Trophoblast cell (in vitro differentiated cells and primary cell): ENCODE data around the gene DEK.
A peak's percentile ranks its signal among the peaks of the same experiment; 100 is the strongest.

Experiments
- DNase-seq, 2 donors: peaks; one replicate each; pipeline ENCODE4 v3.0.0-alpha.2; 2016
- H2AFZ ChIP-seq: 2 replicates; pipeline ENCODE4 v1.6.1; 2013; ENCODE audit warnings: low read length, moderate library complexity, mild to moderate bottlenecking; ENCODE audit not compliant: insufficient read depth, poor library complexity
- H2AK5ac ChIP-seq: 2 replicates; pipeline ENCODE4 v1.6.1; 2013; ENCODE audit warnings: mild to moderate bottlenecking, low read length
- H2BK120ac ChIP-seq: 2 replicates; pipeline ENCODE4 v1.6.1; 2013; ENCODE audit warnings: low read length, mild to moderate bottlenecking, moderate library complexity; ENCODE audit not compliant: insufficient read depth, poor library complexity
- H2BK12ac ChIP-seq: 2 replicates; pipeline ENCODE4 v1.6.1; 2013; ENCODE audit warnings: mild to moderate bottlenecking, low read length, moderate library complexity
- H2BK5ac ChIP-seq: 2 replicates; pipeline ENCODE4 v1.6.1; 2013; ENCODE audit warnings: low read length, low read depth, moderate library complexity, mild to moderate bottlenecking; ENCODE audit not compliant: poor library complexity
- H3K14ac ChIP-seq: 2 replicates; pipeline ENCODE4 v1.6.1; 2013; ENCODE audit warnings: mild to moderate bottlenecking, low read length
- H3K18ac ChIP-seq: 2 replicates; pipeline ENCODE4 v1.6.1; 2013; ENCODE audit warnings: mild to moderate bottlenecking, low read length
- H3K23ac ChIP-seq: 2 replicates; pipeline ENCODE4 v1.6.1; 2013; ENCODE audit warnings: low read length
- H3K27ac ChIP-seq: 2 replicates; pipeline ENCODE4 v1.5.1; 2013; ENCODE audit warnings: low read depth, mild to moderate bottlenecking, inconsistent platforms, low read length, moderate library complexity
- H3K27me3 ChIP-seq: 2 replicates; pipeline ENCODE4 v1.6.1; 2013; ENCODE audit warnings: inconsistent platforms, mild to moderate bottlenecking, low read length, moderate library complexity; ENCODE audit not compliant: insufficient read depth
- H3K36me3 ChIP-seq, 2 experiments: 1 replicate in 1 of 2; 2 replicates in 1 of 2; pipeline ENCODE4 v1.6.1; 2013; ENCODE audit warnings: low read length in 2 of 2, mild to moderate bottlenecking in 2 of 2, moderate library complexity in 1 of 2; ENCODE audit not compliant: insufficient read depth in 2 of 2, control insufficient read depth in 1 of 2
- H3K4ac ChIP-seq: 2 replicates; pipeline ENCODE4 v1.6.1; 2013; ENCODE audit warnings: low read depth, mild to moderate bottlenecking, low read length, moderate library complexity
- H3K4me1 ChIP-seq, 2 experiments: 1 replicate in 1 of 2; 2 replicates in 1 of 2; pipeline ENCODE4 v1.6.1; 2013; ENCODE audit warnings: low read length in 2 of 2, mild to moderate bottlenecking in 2 of 2, moderate library complexity in 1 of 2; ENCODE audit not compliant: insufficient read depth in 2 of 2, control insufficient read depth in 1 of 2
- H3K4me2 ChIP-seq: 2 replicates; pipeline ENCODE4 v1.6.1; 2013; ENCODE audit warnings: inconsistent platforms, mild to moderate bottlenecking, low read length, moderate library complexity
- H3K4me3 ChIP-seq: 2 replicates; pipeline ENCODE4 v1.5.1; 2013; ENCODE audit warnings: mild to moderate bottlenecking, low read depth, low read length, inconsistent platforms
- H3K79me1 ChIP-seq: one replicate; pipeline ENCODE4 v1.6.1; 2013; ENCODE audit warnings: low read length
- H3K79me2 ChIP-seq: 2 replicates; pipeline ENCODE4 v1.6.1; 2013; ENCODE audit warnings: low read length, mild to moderate bottlenecking; ENCODE audit not compliant: control insufficient read depth, insufficient read depth, poor library complexity
- H3K9ac ChIP-seq: 2 replicates; pipeline ENCODE4 v1.6.1; 2013; ENCODE audit warnings: mild to moderate bottlenecking, low read length
- H3K9me3 ChIP-seq: 2 replicates; pipeline ENCODE4 v1.6.1; 2013; ENCODE audit warnings: low read depth, mild to moderate bottlenecking, control low read depth, inconsistent platforms, low read length; ENCODE audit not compliant: insufficient read depth
- H4K12ac ChIP-seq: 2 replicates; pipeline ENCODE4 v1.6.1; 2013; ENCODE audit warnings: low read depth, mild to moderate bottlenecking, low read length, moderate library complexity
- H4K8ac ChIP-seq: 2 replicates; pipeline ENCODE4 v1.6.1; 2013; ENCODE audit warnings: low read depth, mild to moderate bottlenecking, low read length, moderate library complexity
- H4K91ac ChIP-seq: one replicate; pipeline ENCODE4 v1.6.1; 2013; ENCODE audit warnings: low read depth, mild to moderate bottlenecking, low read length, moderate library complexity
- WGBS: extraction: QIAGEN DNeasy Blood & Tissue Kit; methylation state at CpG from one replicate; pipeline ENCODE4 v1.1.7; 2013; ENCODE audit warnings: missing lambda C conversion rate; ENCODE audit not compliant: insufficient read length, insufficient coverage; ENCODE audit errors: extremely low coverage; 5-methylcytosine and 5-hydroxymethylcytosine counted together

The DEK gene

GRCh38 chr6:18253635-18254034 lies 10.7 kb downstream of the DEK start:
- no peak overlapping the region for H3K4me3 ChIP-seq
- no peaks in the 10 kb centered on the region for H3K4me1 ChIP-seq
- no peaks in the 10 kb centered on the region for H3K27me3 ChIP-seq
- H3K27ac ChIP-seq: no peak overlapping the region
- no peak overlapping the region for H4K12ac ChIP-seq
- no peak overlapping the region for H4K8ac ChIP-seq
- H2BK5ac ChIP-seq: no peak overlapping the region
- no peak overlapping the region for H3K18ac ChIP-seq
- H3K9me3 ChIP-seq: no peaks in the 10 kb centered on the region
- H4K91ac ChIP-seq: no peak overlapping the region
- H2BK12ac ChIP-seq: no peak overlapping the region
- no peak for DNase-seq
- H3K79me2 ChIP-seq: no peaks in the 10 kb centered on the region
- no peak overlapping the region for H2AFZ ChIP-seq
- no peak overlapping the region for H3K23ac ChIP-seq
- H3K36me3 ChIP-seq: peaks cover 13 to 14% of the 10 kb centered on the region in 2 experiments
- WGBS: no CpG with 5 or more reads among the region's 5 CpGs
- H2BK120ac ChIP-seq: no peak overlapping the region
- H3K14ac ChIP-seq: no peak overlapping the region
- H2AK5ac ChIP-seq: no peak overlapping the region
- H3K9ac ChIP-seq: no peak overlapping the region
- H3K4me2 ChIP-seq: no peak overlapping the region
- peak overlapping the region; percentile 62 for H3K4ac ChIP-seq
- H3K79me1 ChIP-seq: no peaks in the 10 kb centered on the region

- Histone ChIP-seq H4K91ac (no peak overlapping the region), H2AK5ac (no peak overlapping the region), H3K4me1 (no peaks in the 10 kb centered on the region), H3K9ac (no peak overlapping the region), H2BK5ac (no peak overlapping the region), H4K12ac (no peak overlapping the region), H3K79me1 (no peaks in the 10 kb centered on the region), H2BK120ac (no peak overlapping the region), H3K27me3 (no peaks in the 10 kb centered on the region), H3K4ac (no peak overlapping the region), H3K4me2 (no peak overlapping the region), H3K23ac (no peak overlapping the region), H3K14ac (no peak overlapping the region), H2BK12ac (no peak overlapping the region), H3K18ac (no peak overlapping the region), H3K9me3 (no peaks in the 10 kb centered on the region), H3K79me2 (no peaks in the 10 kb centered on the region), H3K4me3 (no peak overlapping the region), H3K36me3 (peaks cover 13 to 16% of the 10 kb centered on the region in 2 experiments), H4K8ac (no peak overlapping the region), H2AFZ (no peak overlapping the region), H3K27ac (no peak overlapping the region)
- WGBS: no CpG with 5 or more reads among the region's 4 CpGs
- DNase-seq: no peak
Observed at GRCh38 chr6:18249271-18249670, 15.1 kb downstream of the DEK start.

GRCh38 chr6:18248698-18249097 lies 15.6 kb downstream of the DEK start:
- Histone ChIP-seq H4K8ac (no peak overlapping the region), H2BK120ac (no peak overlapping the region), H3K23ac (no peak overlapping the region), H3K27ac (no peak overlapping the region), H3K4me3 (no peak overlapping the region), H3K4ac (no peak overlapping the region), H2AFZ (no peak overlapping the region), H3K14ac (no peak overlapping the region), H3K36me3 (peaks cover 11 to 12% of the 10 kb centered on the region in 2 experiments), H3K18ac (no peak overlapping the region), H3K27me3 (no peaks in the 10 kb centered on the region), H3K4me1 (no peaks in the 10 kb centered on the region), H3K9me3 (no peaks in the 10 kb centered on the region), H3K79me1 (no peaks in the 10 kb centered on the region), H4K12ac (no peak overlapping the region), H4K91ac (no peak overlapping the region), H2BK5ac (no peak overlapping the region), H3K4me2 (no peak overlapping the region), H2BK12ac (no peak overlapping the region), H2AK5ac (no peak overlapping the region), H3K79me2 (no peaks in the 10 kb centered on the region), H3K9ac (no peak overlapping the region)
- no peak for DNase-seq
- WGBS: no CpG with 5 or more reads among the region's 2 CpGs

DNA sequence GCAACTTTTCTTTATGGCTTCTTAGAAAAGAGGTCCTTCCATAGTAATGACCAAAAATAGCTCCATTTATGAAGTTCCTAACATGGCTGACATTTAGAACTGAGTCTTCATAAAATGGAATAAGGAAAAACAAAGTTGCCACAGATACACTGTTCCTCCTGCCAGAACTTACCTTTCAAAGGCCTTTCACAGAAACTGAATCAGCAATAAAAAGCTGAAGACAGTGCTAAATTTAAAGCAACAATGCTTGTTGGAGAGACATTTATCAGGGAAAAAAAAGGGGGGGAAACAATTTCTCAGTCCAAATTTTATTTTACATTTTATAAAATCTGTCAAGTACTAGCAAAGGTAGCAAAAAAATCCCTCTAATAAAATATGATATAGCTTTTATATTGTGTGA lies 17.3 kb downstream of the DEK start:
- DNase-seq: no peak
- Histone ChIP-seq H2AFZ (no peak overlapping the region), H3K9me3 (no peaks in the 10 kb centered on the region), H2BK5ac (no peak overlapping the region), H3K14ac (no peak overlapping the region), H3K4me1 (no peaks in the 10 kb centered on the region), H4K8ac (no peak overlapping the region), H3K27me3 (no peaks in the 10 kb centered on the region), H3K23ac (no peak overlapping the region), H2AK5ac (no peak overlapping the region), H3K36me3 (peaks cover 11 to 14% of the 10 kb centered on the region in 2 experiments), H3K27ac (no peak overlapping the region), H4K12ac (no peak overlapping the region), H3K18ac (no peak overlapping the region), H3K79me1 (no peaks in the 10 kb centered on the region), H4K91ac (no peak overlapping the region), H3K4ac (no peak overlapping the region), H3K4me3 (no peak overlapping the region), H3K79me2 (no peaks in the 10 kb centered on the region), H2BK12ac (no peak overlapping the region), H3K9ac (no peak overlapping the region), H2BK120ac (no peak overlapping the region), H3K4me2 (no peak overlapping the region)

- Histone ChIP-seq H3K79me1 (no peaks in the 10 kb centered on the region), H3K4me1 (no peaks in the 10 kb centered on the region), H3K18ac (no peak overlapping the region), H3K9ac (no peak overlapping the region), H2AFZ (no peak overlapping the region), H2BK120ac (no peak overlapping the region), H4K8ac (no peak overlapping the region), H2BK12ac (no peak overlapping the region), H3K4me3 (no peak overlapping the region), H3K4ac (no peak overlapping the region), H3K23ac (no peak overlapping the region), H3K36me3 (peaks cover 12 to 14% of the 10 kb centered on the region in 2 experiments), H2AK5ac (no peak overlapping the region), H3K9me3 (no peaks in the 10 kb centered on the region), H3K14ac (no peak overlapping the region), H4K91ac (no peak overlapping the region), H3K4me2 (no peak overlapping the region), H4K12ac (no peak overlapping the region), H3K27ac (no peak overlapping the region), H2BK5ac (no peak overlapping the region), H3K79me2 (no peaks in the 10 kb centered on the region), H3K27me3 (no peaks in the 10 kb centered on the region)
- DNase-seq: no peak
Observed at GRCh38 chr6:18246205-18246604, 18.1 kb downstream of the DEK start.
